SK-N-SH (cell line): Measurements from ENCODE around the gene CRISPLD2. TPM values are rescaled to one million over a fixed set of nuclear protein-coding genes. Genes with fewer than 3 reads are reported as not detected.
A peak's percentile ranks its signal among the peaks of the same experiment; 100 is the strongest.

Experiments used
- CTCF ChIA-PET: fragments of 300-600, 350-600 bp; formaldehyde crosslinking; extraction: SDS; loops from one replicate; lab custom pipeline; 2021; lab: Yijun Ruan, JAX
- POLR2A ChIA-PET: fragments of 350-600 bp; sonication (Branson Sonifier 250); formaldehyde crosslinking; extraction: SDS; loops from one replicate; lab custom pipeline; 2020; ENCODE audit warnings: antibody characterized with exemption, inconsistent platforms; lab: Yijun Ruan, JAX
- DNase-seq: peaks from one replicate; pipeline ENCODE4 v3.0.0; 2012
- H2AFZ ChIP-seq: fragments of 200-600 bp; sonication (generic); 2 replicates; pipeline ENCODE4 v1.8.1; 2016; ENCODE audit warnings: antibody characterized with exemption, mild to moderate bottlenecking, low read depth
- H3F3A ChIP-seq: fragments of 200-600 bp; sonication (generic); replicated peaks from 2 replicates; pipeline ENCODE3; 2016; ENCODE audit warnings: antibody characterized with exemption, mild to moderate bottlenecking; ENCODE audit not compliant: insufficient read depth
- H3K27ac ChIP-seq, 2 experiments: fragments of 200-500 bp in 1 of 2; fragments of 200-600 bp in 1 of 2; sonication (Bioruptor generic) in 1 of 2; sonication (generic), shearing (Covaris generic) in 1 of 2; 2 replicates each; pipeline versions ENCODE4 v1.5.1 to v1.6.1; 2014 to 2016; ENCODE audit warnings: low read depth in 2 of 2, inconsistent platforms in 1 of 2, low read length in 1 of 2, mild to moderate bottlenecking in 1 of 2, mixed read lengths in 1 of 2
- H3K27me3 ChIP-seq: fragments of 200-600 bp; sonication (generic), shearing (Covaris generic); 2 replicates; pipeline ENCODE4 v1.6.1; 2016; ENCODE audit warnings: mixed run types; ENCODE audit not compliant: insufficient read depth
- H3K36me3 ChIP-seq, 2 experiments: fragments of 200-500 bp in 1 of 2; fragments of 200-600 bp in 1 of 2; sonication (Bioruptor generic) in 1 of 2; sonication (generic) in 1 of 2; replicated peaks in 1 of 2; 2 replicates each; pipeline versions ENCODE3 to v1.5.1; 2014 to 2016; ENCODE audit warnings: low read length in 1 of 2, mild to moderate bottlenecking in 1 of 2; ENCODE audit not compliant: insufficient read depth in 2 of 2, control insufficient read depth in 1 of 2
- H3K4me1 ChIP-seq, 2 experiments: fragments of 200-500 bp in 1 of 2; fragments of 200-600 bp in 1 of 2; sonication (Bioruptor generic) in 1 of 2; sonication (generic), shearing (Covaris generic) in 1 of 2; 2 replicates each; pipeline versions ENCODE4 v1.5.1 to v1.6.1; 2014 to 2016; ENCODE audit warnings: low read depth in 1 of 2, low read length in 1 of 2, mixed run types in 1 of 2; ENCODE audit not compliant: insufficient read depth in 2 of 2, control insufficient read depth in 1 of 2
- H3K4me2 ChIP-seq: fragments of 200-600 bp; sonication (generic), shearing (Covaris generic); 2 replicates; pipeline ENCODE4 v1.6.1; 2017; ENCODE audit warnings: mixed run types
- H3K4me3 ChIP-seq, 2 experiments: fragments of 200-500 bp in 1 of 2; fragments of 200-600 bp in 1 of 2; sonication (Bioruptor generic) in 1 of 2; sonication (generic), shearing (Covaris generic) in 1 of 2; 2 replicates each; pipeline versions ENCODE4 v1.5.1 to v1.8.1; 2014 to 2016; ENCODE audit warnings: low read depth in 2 of 2, inconsistent platforms in 1 of 2, low read length in 1 of 2, mild to moderate bottlenecking in 1 of 2, mixed read lengths in 1 of 2, moderate library complexity in 1 of 2
- H3K79me2 ChIP-seq: fragments of 200-600 bp; sonication (generic); 2 replicates; pipeline ENCODE4 v1.8.1; 2017; ENCODE audit warnings: mild to moderate bottlenecking; ENCODE audit not compliant: insufficient read depth
- H3K9ac ChIP-seq: fragments of 200-600 bp; sonication (generic); 2 replicates; pipeline ENCODE4 v1.6.1; 2017; ENCODE audit warnings: mixed run types
- H3K9me2 ChIP-seq: fragments of 200-600 bp; sonication (generic); 2 replicates; pipeline ENCODE4 v1.6.1; 2017; ENCODE audit warnings: mixed run types
- H3K9me3 ChIP-seq: fragments of 200-600 bp; sonication (generic); 2 replicates; pipeline ENCODE4 v1.6.1; 2017; ENCODE audit warnings: mixed run types, mild to moderate bottlenecking, moderate library complexity
- H4K20me1 ChIP-seq: fragments of 200-600 bp; sonication (generic); 2 replicates; pipeline ENCODE4 v1.6.1; 2017; ENCODE audit warnings: mild to moderate bottlenecking, mixed run types; ENCODE audit not compliant: insufficient read depth
- CTCF ChIP-seq: fragments of 200-600 bp; sonication (generic); IDR thresholded peaks from 2 replicates; pipeline ENCODE4 v1.6.1; 2017; ENCODE audit warnings: antibody characterized with exemption, mild to moderate bottlenecking, moderate library complexity
- EZH2phosphoT487 ChIP-seq: fragments of 200-600 bp; sonication (generic); IDR thresholded peaks from 2 replicates; pipeline ENCODE4 v1.6.1; 2017; ENCODE audit warnings: low read depth, mixed run types, mild to moderate bottlenecking, antibody characterized with exemption, moderate library complexity, borderline replicate concordance
- FOSL2 ChIP-seq: IDR thresholded peaks from 2 replicates; pipeline ENCODE4 v1.4.0; 2012; ENCODE audit warnings: low read depth, mild to moderate bottlenecking, moderate library complexity, borderline replicate concordance
- GABPA ChIP-seq: IDR thresholded peaks from 2 replicates; pipeline ENCODE4 v1.4.0; 2012; ENCODE audit warnings: low read depth, mild to moderate bottlenecking
- IRF3 ChIP-seq: fragments of 150-350 bp; IDR thresholded peaks from 2 replicates; pipeline ENCODE4 v1.6.1; 2016; ENCODE audit warnings: mild to moderate bottlenecking, low read depth, low read length
- MEF2A ChIP-seq: IDR thresholded peaks from 2 replicates; pipeline ENCODE4 v1.4.0; 2012; ENCODE audit warnings: low read depth, borderline replicate concordance
- PBX3 ChIP-seq: IDR thresholded peaks from 2 replicates; pipeline ENCODE4; 2012
- RCOR1 ChIP-seq: fragments of 150-350 bp; IDR thresholded peaks from 2 replicates; pipeline ENCODE4 v1.6.1; 2017; ENCODE audit warnings: antibody characterized with exemption, low read length
- RFX5 ChIP-seq: IDR thresholded peaks from 2 replicates; pipeline ENCODE4 v1.6.1; 2012; ENCODE audit warnings: mild to moderate bottlenecking, improper control_type of control experiment, low read length
- RXRA ChIP-seq: IDR thresholded peaks from 2 replicates; pipeline ENCODE4 v1.4.0; 2012; ENCODE audit warnings: low read depth, mild to moderate bottlenecking, borderline replicate concordance
- SMC3 ChIP-seq: IDR thresholded peaks from 2 replicates; pipeline ENCODE4 v1.6.1; 2012; ENCODE audit warnings: low read depth, low read length, improper control_type of control experiment
- TCF12 ChIP-seq: IDR thresholded peaks from 2 replicates; pipeline ENCODE4 v1.4.0; 2012
- TEAD4 ChIP-seq: IDR thresholded peaks from 2 replicates; pipeline ENCODE4 v1.4.0; 2012; ENCODE audit warnings: mild to moderate bottlenecking, borderline replicate concordance; ENCODE audit not compliant: insufficient read depth
- WGBS: methylation state at CpG from one replicate; pipeline ENCODE4 v1.1.6; 2017; ENCODE audit warnings: low lambda C conversion rate; 5-methylcytosine and 5-hydroxymethylcytosine counted together
- polyA plus RNA-seq, 3 experiments: library from polyadenylated mRNA; depleted of rRNA; stranded (reverse); fragments of >200 nt; gene quantifications; 2 replicates each; pipeline ENCODE4 v1.2.3, GENCODE V29; 2012

CRISPLD2 gene
- polyA plus RNA-seq, 1 of the 3 experiments (the other 2 are of a cell fraction), result 6.3 TPM

- TF ChIP-seq RXRA (peak; percentile 82; the same call in 1 of the 2 replicates), RCOR1 (no peak), MEF2A (peak; percentile 70; the same call in 1 of the 2 replicates), RFX5 (no peak), CTCF (no peak), GABPA (no peak), FOSL2 (peak; percentile 73), IRF3 (no peak)
- TF ChIP-seq, all 33 proteins: peak for 14
Observed at GRCh38 chr16:84836234-84836647, 16.5 kb downstream of the CRISPLD2 start (continued).

DNA sequence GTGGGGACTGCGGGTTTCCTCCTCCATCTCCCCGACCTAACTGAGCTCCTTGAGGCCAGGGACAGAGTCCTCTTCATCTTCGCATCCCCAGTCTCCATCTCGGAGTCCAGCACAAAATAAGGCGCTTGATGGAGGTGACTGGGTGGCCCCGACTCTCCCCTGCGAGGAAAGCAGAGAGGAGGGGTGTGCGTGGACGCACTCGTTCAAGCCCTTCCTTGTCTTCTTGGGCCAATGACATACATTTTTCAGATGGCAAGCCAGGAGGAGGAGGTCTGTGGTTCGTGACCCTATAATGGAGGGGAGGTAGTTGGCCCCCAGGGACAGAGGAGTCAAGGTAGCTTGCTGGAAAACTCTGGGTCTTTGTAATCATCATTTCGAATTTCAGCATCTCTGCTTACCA is 17.2 kb downstream of the CRISPLD2 start:
- Histone ChIP-seq H4K20me1 (no peaks in the 10 kb centered on the region), H3K27ac (peak overlapping the region in 1 of 2 experiments; percentile 70; a peak in 2 of 4 replicates), H3K9me3 (no peaks in the 10 kb centered on the region), H3K79me2 (no peaks in the 10 kb centered on the region), H3K9ac (no peak overlapping the region), H3K27me3 (no peaks in the 10 kb centered on the region), H3K4me3 (no peak overlapping the region), H3K9me2 (no peaks in the 10 kb centered on the region), H2AFZ (no peak overlapping the region), H3F3A (peaks cover 13% of the 10 kb centered on the region), H3K4me2 (no peak overlapping the region; the same call in 1 of the 2 replicates), H3K36me3 (no peaks in the 10 kb centered on the region), H3K4me1 (peaks cover 18 to 25% of the 10 kb centered on the region in 2 experiments; a peak in 2 of 4 replicates)
- no peak for TF ChIP-seq SMC3
- TF ChIP-seq TCF12, result no peak
- TF ChIP-seq TEAD4, result no peak
- no peak for TF ChIP-seq EZH2phosphoT487
- DNase-seq, result peak; percentile 24
- WGBS, result 94% methylated on average over 12 of the region's 12 CpGs
- ChIA-PET POLR2A (no interaction called here), CTCF (no interaction called here)

DNA sequence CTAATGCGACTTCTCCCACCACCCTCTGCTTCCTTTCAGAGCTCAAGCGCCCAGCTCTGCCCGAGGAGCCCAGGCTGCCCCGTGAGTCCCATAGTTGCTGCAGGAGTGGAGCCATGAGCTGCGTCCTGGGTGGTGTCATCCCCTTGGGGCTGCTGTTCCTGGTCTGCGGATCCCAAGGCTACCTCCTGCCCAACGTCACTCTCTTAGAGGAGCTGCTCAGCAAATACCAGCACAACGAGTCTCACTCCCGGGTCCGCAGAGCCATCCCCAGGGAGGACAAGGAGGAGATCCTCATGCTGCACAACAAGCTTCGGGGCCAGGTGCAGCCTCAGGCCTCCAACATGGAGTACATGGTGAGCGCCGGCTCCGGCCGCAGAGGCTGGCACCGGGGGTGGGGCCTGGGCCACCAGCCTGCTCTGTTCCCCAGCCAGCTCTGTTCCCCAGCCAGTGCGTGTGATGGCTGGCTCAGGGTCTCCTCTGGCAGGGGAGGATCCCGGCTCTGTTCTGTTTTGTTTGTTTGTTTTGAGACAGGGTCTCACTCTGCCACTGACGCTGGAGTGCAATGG is 18.7 kb downstream of the CRISPLD2 start:
- Histone ChIP-seq H3F3A (peaks cover 13% of the 10 kb centered on the region), H3K4me3 (no peak overlapping the region), H3K27ac (peak overlapping the region in 1 of 2 experiments; percentile 40; a peak in 1 of 4 replicates), H3K36me3 (no peaks in the 10 kb centered on the region), H3K9me3 (no peaks in the 10 kb centered on the region), H3K4me2 (no peak overlapping the region), H3K9me2 (no peaks in the 10 kb centered on the region), H2AFZ (no peak overlapping the region), H3K9ac (no peak overlapping the region), H3K27me3 (no peaks in the 10 kb centered on the region), H3K4me1 (peaks cover 17 to 25% of the 10 kb centered on the region in 2 experiments; a peak in 2 of 4 replicates)
- whole genome bisulfite sequencing, result 69% methylated on average over 11 of the region's 19 CpGs
- ChIA-PET CTCF (interaction anchor here (1.0 to 1.4 kb wide), 3 partner anchors 48 to 132 kb away, joined by 4 to 5 read pairs (median 4); no protein-coding TSS in a partner anchor), POLR2A (no interaction called here)
- DNase-seq, result peak; percentile 22
- TF ChIP-seq FOSL2 (no peak), IRF3 (no peak), RXRA (no peak), PBX3 (no peak)
- TF ChIP-seq, all 33 proteins: peak for 0
- H4K20me1 ChIP-seq, result no peaks in the 10 kb centered on the region
- H3K79me2 ChIP-seq, result no peaks in the 10 kb centered on the region
